HepG2 (cell line): Measurements from ENCODE around the gene MISP3. TPM values are rescaled to one million over a fixed set of nuclear protein-coding genes. Genes with fewer than 3 reads are reported as not detected.

Source experiments
- ATF2 ChIP-seq: sonication (generic); formaldehyde crosslinking; IDR thresholded peaks from 2 replicates; pipeline ENCODE4 v1.4.0; 2020; ENCODE audit warnings: missing genetic modification reagents
- BCL6 ChIP-seq: IDR thresholded peaks from 2 replicates; pipeline ENCODE4 v1.6.1; 2016; ENCODE audit warnings: missing genetic modification reagents, missing compliant biosample characterization
- CBX5 ChIP-seq: sonication (generic); formaldehyde crosslinking; IDR thresholded peaks from 2 replicates; pipeline ENCODE4 v1.4.0; 2020; ENCODE audit warnings: missing genetic modification reagents, borderline replicate concordance
- CEBPB ChIP-seq: IDR thresholded peaks from 2 replicates; pipeline ENCODE4 v1.6.1; 2011; ENCODE audit warnings: low read depth, low read length, improper control_type of control experiment, borderline replicate concordance
- CREB1 ChIP-seq, 2 experiments: fragments of 450-650 bp in 1 of 2; IDR thresholded peaks; 2 replicates each; pipeline ENCODE4 v1.6.1; 2016 to 2017; ENCODE audit warnings: control low read depth in 1 of 2, mild to moderate bottlenecking in 1 of 2, missing compliant biosample characterization in 1 of 2, missing genetic modification characterization in 1 of 2
- DMAP1 ChIP-seq: IDR thresholded peaks from 2 replicates; pipeline ENCODE4 v1.6.1; 2016
- GATAD2A ChIP-seq: IDR thresholded peaks from 2 replicates; pipeline ENCODE4 v1.6.1; 2016
- HNF4A ChIP-seq: sonication (generic); formaldehyde crosslinking; IDR thresholded peaks from 2 replicates; pipeline ENCODE4 v1.4.0; 2020; ENCODE audit warnings: missing genetic modification reagents
- MED13 ChIP-seq: sonication (generic); formaldehyde crosslinking; IDR thresholded peaks from 2 replicates; pipeline ENCODE4 v1.5.0; 2020; ENCODE audit warnings: missing genetic modification reagents
- MTA1 ChIP-seq: sonication (generic); formaldehyde crosslinking; IDR thresholded peaks from 2 replicates; pipeline ENCODE4 v1.4.0; 2020; ENCODE audit warnings: missing genetic modification reagents, mild to moderate bottlenecking, borderline replicate concordance
- NCOA2 ChIP-seq: sonication (generic); formaldehyde crosslinking; IDR thresholded peaks from 2 replicates; pipeline ENCODE4 v1.8.0; 2022; ENCODE audit warnings: inconsistent platforms
- NR2C2 ChIP-seq: sonication (generic); formaldehyde crosslinking; IDR thresholded peaks from 2 replicates; pipeline ENCODE4 v1.4.0; 2020; ENCODE audit warnings: missing genetic modification reagents, mild to moderate bottlenecking, moderate library complexity, borderline replicate concordance
- NR2F2 ChIP-seq: IDR thresholded peaks from 2 replicates; pipeline ENCODE4 v1.6.1; 2012; ENCODE audit warnings: low read depth, inconsistent platforms, borderline replicate concordance
- NR2F6 ChIP-seq, 2 experiments: IDR thresholded peaks; 2 replicates each; pipeline ENCODE4 v1.6.1; 2016; ENCODE audit warnings: antibody characterized with exemption in 1 of 2, mild to moderate bottlenecking in 1 of 2
- REXO4 ChIP-seq: sonication (generic); formaldehyde crosslinking; IDR thresholded peaks from 2 replicates; pipeline ENCODE4 v1.8.0; 2022; ENCODE audit warnings: missing genetic modification reagents, mild to moderate bottlenecking, borderline replicate concordance
- RFX5 ChIP-seq: IDR thresholded peaks from 2 replicates; pipeline ENCODE4 v1.6.1; 2011; ENCODE audit warnings: low read depth, low read length, improper control_type of control experiment
- RXRA ChIP-seq: sonication (generic); formaldehyde crosslinking; IDR thresholded peaks from 2 replicates; pipeline ENCODE4 v1.5.1; 2020; ENCODE audit warnings: missing genetic modification reagents
- SAP130 ChIP-seq: IDR thresholded peaks from 2 replicates; pipeline ENCODE4 v1.6.1; 2016; ENCODE audit warnings: low read depth
- SIN3A ChIP-seq: IDR thresholded peaks from 2 replicates; pipeline ENCODE4 v1.6.1; 2011; ENCODE audit warnings: low read depth, mild to moderate bottlenecking, control low read depth, low read length, borderline replicate concordance
- SRY ChIP-seq: sonication (generic); formaldehyde crosslinking; IDR thresholded peaks from 2 replicates; pipeline ENCODE4 v1.8.0; 2022; ENCODE audit warnings: mild to moderate bottlenecking, missing genetic modification reagents
- TGIF2 ChIP-seq: IDR thresholded peaks from 2 replicates; pipeline ENCODE4 v1.6.1; 2016; ENCODE audit warnings: control low read depth, missing compliant biosample characterization
- ZMYM3 ChIP-seq: sonication (generic); formaldehyde crosslinking; IDR thresholded peaks from 2 replicates; pipeline ENCODE4 v1.5.1; 2020; ENCODE audit warnings: mild to moderate bottlenecking, missing genetic modification reagents
- ZNF263 ChIP-seq: sonication (generic); formaldehyde crosslinking; IDR thresholded peaks from 2 replicates; pipeline ENCODE4 v1.4.0; 2020; ENCODE audit warnings: missing genetic modification reagents
- ZNF572 ChIP-seq: sonication (generic); formaldehyde crosslinking; IDR thresholded peaks from 2 replicates; pipeline ENCODE4 v1.5.1; 2020; ENCODE audit warnings: mild to moderate bottlenecking, missing genetic modification reagents
- ZNF589 ChIP-seq: sonication (generic); formaldehyde crosslinking; conservative IDR thresholded peaks from 2 replicates; pipeline ENCODE4 v1.8.0; 2022; ENCODE audit warnings: mild to moderate bottlenecking, moderate library complexity, missing genetic modification reagents
- ZNF687 ChIP-seq: sonication (generic); formaldehyde crosslinking; IDR thresholded peaks from 2 replicates; pipeline ENCODE4 v1.5.1; 2020; ENCODE audit warnings: mild to moderate bottlenecking, missing genetic modification reagents, moderate library complexity
- ZNF7 ChIP-seq: IDR thresholded peaks from 2 replicates; pipeline ENCODE4 v1.6.1; 2016; ENCODE audit warnings: missing biosample characterization, missing genetic modification reagents
- ZNF746 ChIP-seq: sonication (generic); formaldehyde crosslinking; IDR thresholded peaks from 2 replicates; pipeline ENCODE4 v1.8.0; 2022; ENCODE audit warnings: mild to moderate bottlenecking, missing genetic modification reagents
- polyA plus RNA-seq, 8 experiments: library from polyadenylated mRNA; depleted of rRNA in 3 of 8; stranded (reverse) in 7 of 8; unstranded in 1 of 8; fragments of >200 nt; fragmentation: Illumina TruSeq in 4 of 8; extraction: Trizol in 4 of 8; gene quantifications; 2 replicates each; pipeline versions ENCODE4 v1.2.1 to v1.2.3, GENCODE V29; 2011 to 2016; ENCODE audit warnings: low read depth in 4 of 8, missing spikeins in 1 of 8, mixed read lengths in 1 of 8; ENCODE audit not compliant: insufficient read depth in 1 of 8
- total RNA-seq, 5 experiments: library from RNA; depleted of rRNA; stranded (reverse); fragments of >200 nt; fragmentation: Illumina TruSeq; extraction: Trizol; gene quantifications; 2 replicates each; pipeline ENCODE4 v1.2.3, GENCODE V29; 2016; ENCODE audit warnings: low read depth in 1 of 5

Gene MISP3
- total and polyA plus RNA-seq, 2 of the 13 experiments (the other 11 are each of a cell fraction or from before 2014, with no cell fraction given), result 2.5 to 5.4 TPM

- TF ChIP-seq CBX5 (CRISPR knock-in tag) (no peak; the same call in 1 of the 2 replicates), ZNF7 (CRISPR knock-in tag) (no peak), MED13 (CRISPR knock-in tag) (no peak), NR2C2 (CRISPR knock-in tag) (peak; percentile 56; the same call in 1 of the 2 replicates), NR2F6 (IDR thresholded peaks at IDR 0.05) (peak; percentile 78), NR2F6 (CRISPR knock-in tag; IDR thresholded peaks at IDR 0.05) (peak; percentile 72; the same call in 1 of the 2 replicates), NR2F2 (peak; percentile 56; the same call in 1 of the 2 replicates), CREB1 (IDR thresholded peaks at IDR 0.05) (peak; percentile 23; the same call in 1 of the 2 replicates), CREB1 (CRISPR knock-in tag; IDR thresholded peaks at IDR 0.05) (no peak), RFX5 (peak; percentile 93), ZNF687 (CRISPR knock-in tag) (peak; percentile 44), SIN3A (peak; percentile 46; the same call in 1 of the 2 replicates), TGIF2 (CRISPR knock-in tag) (peak; percentile 68; the same call in 1 of the 2 replicates), ATF2 (CRISPR knock-in tag) (peak; percentile 43; the same call in 1 of the 2 replicates), ZNF572 (peak; percentile 63; the same call in 1 of the 2 replicates), ZNF589 (no peak), CEBPB (peak; percentile 41; the same call in 1 of the 2 replicates), NCOA2 (CRISPR knock-in tag) (peak; percentile 60), SRY (CRISPR knock-in tag) (no peak), BCL6 (peak; percentile 65), ZNF746 (CRISPR knock-in tag) (peak; percentile 85; the same call in 1 of the 2 replicates), MTA1 (CRISPR knock-in tag) (0 out of 2 replicates have a peak, but pooled peaks have one; percentile 45), DMAP1 (CRISPR knock-in tag) (peak; percentile 45; the same call in 1 of the 2 replicates), REXO4 (CRISPR knock-in tag) (no peak), ZMYM3 (CRISPR knock-in tag) (peak; percentile 89), HNF4A (peak; percentile 98), ZNF263 (CRISPR knock-in tag) (peak; percentile 96), SAP130 (CRISPR knock-in tag) (peak; percentile 86), GATAD2A (peak; percentile 46; the same call in 1 of the 2 replicates), RXRA (CRISPR knock-in tag) (peak; percentile 85)
- TF ChIP-seq, all 625 proteins: peak for 110
Observed at GRCh38 chr19:14059652-14060155, 12.9 kb upstream of the MISP3 start (continued).
